GM19395 (cell line): ENCODE results near the gene CLASP1.
"Not testable (repeated sequence)": the region's sequence is repeated elsewhere in the genome, so short reads cannot be mapped to it uniquely, and the experiment has no call there.

Experiments used
- ATAC-seq: cut with Tn5 transposase; IDR thresholded peaks from one replicate; pipeline ENCODE4 v1.9.1; 2021; ENCODE audit warnings: mild to moderate bottlenecking, moderate library complexity; ENCODE audit not compliant: unreplicated experiment

The CLASP1 gene

GRCh38 chr2:121626777-121627524 lies 22.3 kb downstream of the CLASP1 start:
- ATAC-seq: no peak

- ATAC-seq: no peak
These were observed 23.3 kb downstream of the CLASP1 start for GRCh38 chr2:121625953-121626352.

GRCh38 chr2:121617042-121617599 lies 32.1 kb downstream of the CLASP1 start:
- ATAC-seq: peak; percentile 68

- ATAC-seq: no peak
These were observed 35.5 kb downstream of the CLASP1 start for GRCh38 chr2:121613774-121614173.

GRCh38 chr2:121613152-121613551 lies 36.1 kb downstream of the CLASP1 start:
- no peak for ATAC-seq

- no peak for ATAC-seq
These were observed 37.2 kb downstream of the CLASP1 start for GRCh38 chr2:121611730-121612705.

GRCh38 chr2:121611048-121611649 lies 38.1 kb downstream of the CLASP1 start:
- ATAC-seq: not testable (repeated sequence)

GRCh38 chr2:121610487-121610874 lies 38.8 kb downstream of the CLASP1 start:
- not testable (repeated sequence) for ATAC-seq

- no peak for ATAC-seq
These were observed 40.3 kb downstream of the CLASP1 start for GRCh38 chr2:121608967-121609366.

- ATAC-seq: no peak
These were observed 40.9 kb downstream of the CLASP1 start for GRCh38 chr2:121608367-121608766.

GRCh38 chr2:121605820-121606733 lies 43.2 kb downstream of the CLASP1 start:
- ATAC-seq: no peak

- no peak for ATAC-seq
These were observed 46.1 kb downstream of the CLASP1 start for GRCh38 chr2:121603185-121603584.

GRCh38 chr2:121599963-121600651 lies 49.2 kb downstream of the CLASP1 start:
- peak; percentile 56 for ATAC-seq

GRCh38 chr2:121598087-121598486 lies 51.2 kb downstream of the CLASP1 start:
- no peak for ATAC-seq

- peak; percentile 69 for ATAC-seq
These were observed 52.8 kb downstream of the CLASP1 start for GRCh38 chr2:121596221-121597080.

GRCh38 chr2:121595012-121595891 lies 54.0 kb downstream of the CLASP1 start:
- ATAC-seq: no peak

GRCh38 chr2:121591199-121591598 lies 58.1 kb downstream of the CLASP1 start:
- no peak for ATAC-seq

GRCh38 chr2:121588357-121588756 lies 60.9 kb downstream of the CLASP1 start:
- no peak for ATAC-seq
